Kidney capillary endothelial cell (primary cell): ENCODE data around the gene ACIN1.
"Not testable (repeated sequence)": the region's sequence is repeated elsewhere in the genome, so short reads cannot be mapped to it uniquely, and the experiment has no call there.

ENCODE experiments used
- DNase-seq: peaks from one replicate; pipeline ENCODE4 v3.0.0-alpha.2; 2018; ENCODE audit warnings: low spot score

ACIN1 gene

GRCh38 chr14:23015618-23016017, 79.3 kb downstream of the ACIN1 start:
- no peak for DNase-seq

GRCh38 chr14:23013749-23014054, 81.2 kb downstream of the ACIN1 start:
- not testable (repeated sequence) for DNase-seq

GRCh38 chr14:23013054-23013748, 81.7 kb downstream of the ACIN1 start:
- DNase-seq = no peak

GRCh38 chr14:23009939-23010726, 84.8 kb downstream of the ACIN1 start, which contains the start of gene C14orf93:
Gene C14orf93 (minus strand): TSS chr14:23010143. CDS start chr14:22999023, 11,120 bp downstream.
- DNase-seq = peak; percentile 57

- DNase-seq = no peak
Measured at GRCh38 chr14:23009483-23009938, 85.4 kb downstream of the ACIN1 start.

- DNase-seq = no peak
Measured at GRCh38 chr14:23008831-23009230, 86.1 kb downstream of the ACIN1 start.
